Measurements from ENCODE around the gene OCA2. TPM values are rescaled to one million over a fixed set of nuclear protein-coding genes. Genes with fewer than 3 reads are reported as not detected.

The OCA2 gene
- total RNA-seq, 2 donors from 2014 or later: 3.7 TPM; not detected in 1

DNA sequence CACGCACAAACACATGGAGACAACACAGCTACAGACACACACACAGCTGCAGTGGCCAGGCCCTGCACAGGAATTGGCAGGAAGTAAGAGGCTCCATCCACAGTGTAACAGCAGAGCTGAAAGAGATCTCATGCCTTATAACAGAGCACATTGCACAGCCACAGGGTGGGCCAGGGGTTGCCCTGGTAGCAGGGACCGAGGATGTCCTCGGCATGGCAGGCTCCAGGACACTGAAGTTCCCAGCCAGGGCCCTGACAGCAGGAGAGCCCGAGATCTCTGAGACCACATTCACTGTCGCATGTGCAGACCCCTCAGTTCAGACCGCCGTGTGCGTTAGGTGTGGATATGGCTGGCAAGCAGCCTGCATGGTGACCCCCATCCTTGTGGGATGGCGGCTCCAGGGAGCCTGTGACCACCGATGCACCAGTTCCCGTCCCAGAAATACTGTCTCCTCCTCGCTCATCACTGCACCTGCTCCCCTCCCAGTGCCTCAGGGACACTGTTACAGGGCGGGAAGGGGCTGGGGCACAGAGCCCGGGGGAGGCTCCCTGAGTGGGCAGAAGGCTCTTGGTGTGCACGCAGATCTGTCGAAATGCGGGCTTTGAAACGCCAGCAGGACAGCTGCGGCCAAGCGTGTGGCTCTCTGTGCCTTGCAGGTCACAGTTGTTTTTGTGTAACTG lies 1.5 kb upstream of the OCA2 start:
- no peak overlapping the region for H3K27ac ChIP-seq
- TF ChIP-seq CTCF (IDR thresholded peaks at IDR 0.05) (no peak), POLR2A (IDR thresholded peaks at IDR 0.05) (no peak), POLR2AphosphoS5 (IDR thresholded peaks at IDR 0.05) (no peak)
- WGBS: 91% methylated on average over 20 of the region's 20 CpGs
- no peaks in the 10 kb centered on the region for H3K27me3 ChIP-seq (replicated peaks; ENCODE audit: insufficient read depth)
- intact Hi-C loops (cut with DNase I): no loop called here
- no peaks in the 10 kb centered on the region for H3K9me3 ChIP-seq
- no peaks in the 10 kb centered on the region for H3K4me1 ChIP-seq (replicated peaks)
- no peak for DNase-seq (ENCODE audit: low spot score)
- no peaks in the 10 kb centered on the region for H3K36me3 ChIP-seq
- no peak overlapping the region for H3K4me3 ChIP-seq

- intact Hi-C loops (cut with DNase I): no loop called here
- DNase-seq (ENCODE audit: low spot score): no peak
Measured at GRCh38 chr15:28099555-28100140, 533 bp upstream of the OCA2 start.

DNA sequence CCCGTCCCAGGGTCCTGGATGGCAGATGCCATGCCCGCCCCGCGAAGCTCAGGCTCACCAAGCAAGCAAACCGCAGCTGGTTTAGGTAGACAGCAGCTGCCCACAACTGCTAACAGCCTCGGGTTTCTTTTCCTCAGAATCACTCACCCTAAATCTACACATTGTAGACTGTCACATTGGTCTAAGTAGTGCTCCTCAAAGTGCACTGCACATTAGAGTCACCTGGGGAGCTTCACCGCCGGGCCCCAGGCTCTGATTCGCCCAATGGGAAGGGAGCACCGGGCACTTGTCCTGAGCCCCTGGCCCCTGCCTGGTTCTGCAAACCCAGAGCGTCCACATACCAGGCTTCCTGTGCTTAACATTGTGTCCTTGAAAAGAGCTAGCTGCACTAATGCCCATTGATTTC lies 752 bp downstream of the OCA2 start:
- DNase-seq (ENCODE audit: low spot score): no peak
- TF ChIP-seq POLR2A (IDR thresholded peaks at IDR 0.05) (no peak), CTCF (IDR thresholded peaks at IDR 0.05) (no peak), POLR2AphosphoS5 (IDR thresholded peaks at IDR 0.05) (no peak)
- no peak overlapping the region for H3K27ac ChIP-seq
- H3K36me3 ChIP-seq: no peaks in the 10 kb centered on the region
- intact Hi-C loops (cut with DNase I): no loop called here
- H3K4me3 ChIP-seq: no peak overlapping the region
- WGBS: 87% methylated on average over 11 of the region's 11 CpGs
- no peaks in the 10 kb centered on the region for H3K9me3 ChIP-seq
- H3K4me1 ChIP-seq (replicated peaks): no peaks in the 10 kb centered on the region
- H3K27me3 ChIP-seq (replicated peaks; ENCODE audit: insufficient read depth): no peaks in the 10 kb centered on the region

More at GRCh38 chr15:28099555-28100140, 533 bp upstream of the OCA2 start:
- Histone ChIP-seq H3K4me3 (peak overlapping the region; percentile 2 to 11), H3K4me1 (replicated peaks) (no peaks in the 10 kb centered on the region), H3K27me3 (replicated peaks; ENCODE audit: insufficient read depth) (no peaks in the 10 kb centered on the region), H3K9me3 (no peaks in the 10 kb centered on the region), H3K27ac (peak overlapping the region in 1 of 2 donors; percentile 43), H3K36me3 (no peaks in the 10 kb centered on the region)
- 23% methylated on average over 8 of the region's 16 CpGs for WGBS
- no peak for TF ChIP-seq POLR2AphosphoS5 (IDR thresholded peaks at IDR 0.05)
- TF ChIP-seq CTCF (IDR thresholded peaks at IDR 0.05): no peak
- no peak for TF ChIP-seq POLR2A (IDR thresholded peaks at IDR 0.05)

DNA sequence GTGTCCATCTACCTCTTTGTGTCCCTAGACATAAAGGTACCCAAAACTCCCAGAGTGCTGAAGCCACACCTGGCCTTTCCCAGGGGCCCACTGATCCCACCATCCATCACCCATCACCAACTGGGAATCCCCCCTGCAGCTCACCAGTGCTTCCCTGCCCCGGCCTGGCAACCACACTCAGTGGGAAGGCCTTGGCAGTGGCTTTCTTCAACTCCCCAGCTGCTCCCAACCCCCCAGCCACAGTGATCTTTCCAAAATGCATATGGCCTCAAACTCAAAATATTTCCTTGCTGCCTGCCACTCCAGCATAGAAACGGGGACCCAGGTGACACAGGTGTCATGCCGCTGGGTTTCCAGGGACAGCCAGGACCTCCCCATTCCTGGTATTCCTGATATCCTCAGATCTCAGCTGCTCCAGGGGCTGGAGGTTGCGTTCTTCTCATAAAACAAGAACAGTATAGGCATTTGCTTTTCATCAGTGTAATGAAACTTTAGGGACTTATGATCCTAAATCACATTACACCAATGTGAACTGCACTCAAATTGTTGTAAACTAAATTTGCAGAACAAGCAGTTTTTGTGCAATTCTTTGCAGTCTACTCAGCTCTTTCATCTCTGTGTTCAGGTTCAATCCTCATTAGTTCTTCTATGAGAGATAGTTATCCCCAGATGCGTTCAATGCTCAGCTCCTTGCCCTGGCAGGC lies 1.3 kb downstream of the OCA2 start:
- intact Hi-C loops (cut with DNase I): no loop called here
- TF ChIP-seq POLR2A (IDR thresholded peaks at IDR 0.05) (no peak), POLR2AphosphoS5 (IDR thresholded peaks at IDR 0.05) (no peak), CTCF (IDR thresholded peaks at IDR 0.05) (no peak)
- 94% methylated on average over 5 of the region's 5 CpGs for WGBS
- H3K27me3 ChIP-seq (replicated peaks; ENCODE audit: insufficient read depth): no peaks in the 10 kb centered on the region
- no peaks in the 10 kb centered on the region for H3K4me1 ChIP-seq (replicated peaks)
- DNase-seq (ENCODE audit: low spot score): no peak
- H3K4me3 ChIP-seq: no peak overlapping the region
- no peaks in the 10 kb centered on the region for H3K36me3 ChIP-seq
- H3K27ac ChIP-seq: no peak overlapping the region
- H3K9me3 ChIP-seq: no peaks in the 10 kb centered on the region

All from prostate gland (tissue), 2 donors.